Medulla oblongata (tissue), 1 donor: ENCODE results near the gene MAGEB17.

Experiments
- DNase-seq: peaks from one replicate; pipeline ENCODE4 v3.0.0-alpha.2; 2015; ENCODE audit errors: extremely low spot score

Gene MAGEB17

GRCh38 chrX:16208601-16209000, 41.3 kb downstream of the MAGEB17 start:
- DNase-seq: no peak

- no peak for DNase-seq
These were observed 42.8 kb downstream of the MAGEB17 start for GRCh38 chrX:16210061-16210460.

- DNase-seq: no peak
These were observed 44.7 kb downstream of the MAGEB17 start for GRCh38 chrX:16212024-16212423.

- no peak for DNase-seq
These were observed 45.2 kb downstream of the MAGEB17 start for GRCh38 chrX:16212436-16212835.

GRCh38 chrX:16213961-16214360, 46.7 kb downstream of the MAGEB17 start:
- no peak for DNase-seq

- no peak for DNase-seq
These were observed 48.4 kb downstream of the MAGEB17 start for GRCh38 chrX:16215660-16216059.
